ENCODE measurements around the gene PRKAR2A.

The PRKAR2A gene

GRCh38 chr3:48715174-48715800, 132.4 kb downstream of the PRKAR2A start:
- Histone ChIP-seq H3K27ac (ENCODE audit: extremely low read depth, low read depth, low read length) (no peak overlapping the region), H3K4me3 (ENCODE audit: low read depth, low read length) (peak overlapping the region; percentile 67), H3K4me1 (ENCODE audit: control insufficient read depth, insufficient read depth, low read length) (no peaks in the 10 kb centered on the region), H3K36me3 (ENCODE audit: control insufficient read depth in 2 of 2, insufficient read depth in 1 of 2, low read length in 2 of 2) (peaks cover 16 to 46% of the 10 kb centered on the region in 2 experiments; a peak in 2 of 3 replicates), H3K9me3 (ENCODE audit: control insufficient read depth, insufficient read depth, low read depth, low read length) (no peaks in the 10 kb centered on the region)
- ChIA-PET POLR2A (interaction anchor here (0.6 kb wide), 1 partner anchor 10 kb away, joined by 3 read pairs; no protein-coding TSS in a partner anchor), CTCF (interaction anchor here (1.2 kb wide), 1 partner anchor 24 kb away, joined by 7 read pairs; no protein-coding TSS in a partner anchor)
- TF ChIP-seq PRDM1 (tag by site-specific recombination; IDR thresholded peaks at IDR 0.05) (0 out of 2 replicates have a peak, but pooled peaks have one; percentile 39), ZNF335 (tag by site-specific recombination; conservative IDR thresholded peaks at IDR 0.05) (no peak), ZNF621 (tag by site-specific recombination; IDR thresholded peaks at IDR 0.05) (no peak), BCL11B (tag by site-specific recombination; IDR thresholded peaks at IDR 0.05; ENCODE audit: low read depth) (no peak), PRDM10 (tag by site-specific recombination; IDR thresholded peaks at IDR 0.05) (peak; percentile 31)

GRCh38 chr3:48711727-48712126, 135.9 kb downstream of the PRKAR2A start:
- ChIA-PET POLR2A (no interaction called here), CTCF (no interaction called here)
- Histone ChIP-seq H3K36me3 (ENCODE audit: control insufficient read depth in 2 of 2, insufficient read depth in 1 of 2, low read length in 2 of 2) (peaks cover 16 to 72% of the 10 kb centered on the region in 2 experiments; a peak in 2 of 3 replicates), H3K4me1 (ENCODE audit: control insufficient read depth, insufficient read depth, low read length) (no peaks in the 10 kb centered on the region), H3K4me3 (ENCODE audit: low read depth, low read length) (no peak overlapping the region), H3K27ac (ENCODE audit: extremely low read depth, low read depth, low read length) (no peak overlapping the region), H3K9me3 (ENCODE audit: control insufficient read depth, insufficient read depth, low read depth, low read length) (no peaks in the 10 kb centered on the region)
- TF ChIP-seq ZNF140 (tag by site-specific recombination; IDR thresholded peaks at IDR 0.05) = no peak
- TF ChIP-seq ZNF148 (tag by site-specific recombination; IDR thresholded peaks at IDR 0.05; ENCODE audit: borderline replicate concordance) = no peak
- no peak for TF ChIP-seq SP3 (tag by site-specific recombination; IDR thresholded peaks at IDR 0.05)
- TF ChIP-seq ZNF26 (tag by site-specific recombination; IDR thresholded peaks at IDR 0.05) = no peak
- TF ChIP-seq REST (tag by site-specific recombination; IDR thresholded peaks at IDR 0.05) = no peak
- no peak for TF ChIP-seq ZNF692 (tag by site-specific recombination; IDR thresholded peaks at IDR 0.05)
- TF ChIP-seq PBX3 (CRISPR knock-in tag; IDR thresholded peaks at IDR 0.05) = no peak
- TF ChIP-seq ZNF513 (tag by site-specific recombination; IDR thresholded peaks at IDR 0.05) = no peak
- no peak for TF ChIP-seq ZNF555 (tag by site-specific recombination; conservative IDR thresholded peaks at IDR 0.05)
- TF ChIP-seq ZNF449 (tag by site-specific recombination; IDR thresholded peaks at IDR 0.05) = no peak

Data from HEK293 (cell line).